ENCODE measurements around the gene HYAL4. TPM values are rescaled to one million over a fixed set of nuclear protein-coding genes. Genes with fewer than 3 reads are reported as not detected.
"Not testable (repeated sequence)": the region's sequence is repeated elsewhere in the genome, so short reads cannot be mapped to it uniquely, and the experiment has no call there.

Gene HYAL4
- total RNA-seq, 2 donors from 2014 or later: not detected

GRCh38 chr7:123823898-123824753 lies 20.8 kb upstream of the HYAL4 start:
- WGBS, 2 donors: 72 to 76% methylated on average over 3 of the region's 3 CpGs
- no peak overlapping the region for H3K27ac ChIP-seq
- H3K36me3 ChIP-seq (replicated peaks in 1 of 2; ENCODE audit: insufficient read depth in 1 of 2, low read depth in 2 of 2): no peaks in the 10 kb centered on the region
- peaks cover 8% of the 10 kb centered on the region for H3K4me1 ChIP-seq
- H3K4me3 ChIP-seq: no peak overlapping the region
- DNase-seq: no peak
- ATAC-seq: no peak
- intact Hi-C loops (cut with DNase I): no loop called here
- TF ChIP-seq CTCF (IDR thresholded peaks at IDR 0.05) (no peak), POLR2A (IDR thresholded peaks at IDR 0.05) (no peak)
- no peaks in the 10 kb centered on the region for H3K27me3 ChIP-seq
- H3K9me3 ChIP-seq: no peaks in the 10 kb centered on the region

GRCh38 chr7:123824754-123825067 lies 20.3 kb upstream of the HYAL4 start:
- Histone ChIP-seq H3K27ac (no peak overlapping the region), H3K4me1 (peaks cover 8% of the 10 kb centered on the region), H3K36me3 (replicated peaks in 1 of 2; ENCODE audit: insufficient read depth in 1 of 2, low read depth in 2 of 2) (no peaks in the 10 kb centered on the region), H3K9me3 (no peaks in the 10 kb centered on the region), H3K4me3 (no peak overlapping the region), H3K27me3 (no peaks in the 10 kb centered on the region)
- TF ChIP-seq POLR2A (IDR thresholded peaks at IDR 0.05): no peak
- TF ChIP-seq CTCF (IDR thresholded peaks at IDR 0.05): no peak
- DNase-seq: peak in 3 of 4 donors; percentile 24 to 52 (median 27)
- ATAC-seq: peak; percentile 77
- WGBS, 2 donors: 0 to 8% methylated on average over 1 of the region's 1 CpG
- intact Hi-C loops (cut with DNase I): no loop called here

GRCh38 chr7:123828805-123829204 lies 16.2 kb upstream of the HYAL4 start:
- intact Hi-C loops (cut with DNase I): no loop called here
- 46 to 63% methylated on average over 2 of the region's 2 CpGs for WGBS, 2 donors
- no peak for TF ChIP-seq CTCF (IDR thresholded peaks at IDR 0.05)
- no peak for TF ChIP-seq POLR2A (IDR thresholded peaks at IDR 0.05)
- no peak for ATAC-seq
- H3K27me3 ChIP-seq: no peaks in the 10 kb centered on the region
- peaks cover 8% of the 10 kb centered on the region for H3K4me1 ChIP-seq
- H3K36me3 ChIP-seq (replicated peaks in 1 of 2; ENCODE audit: insufficient read depth in 1 of 2, low read depth in 2 of 2): no peaks in the 10 kb centered on the region
- H3K27ac ChIP-seq: no peak overlapping the region
- H3K9me3 ChIP-seq: no peaks in the 10 kb centered on the region
- DNase-seq: no peak
- no peak overlapping the region for H3K4me3 ChIP-seq

- TF ChIP-seq CTCF (IDR thresholded peaks at IDR 0.05) (no peak), POLR2A (IDR thresholded peaks at IDR 0.05) (no peak)
- H3K9me3 ChIP-seq: no peaks in the 10 kb centered on the region
- DNase-seq (no peak), ATAC-seq (no peak)
- H3K27ac ChIP-seq: no peak overlapping the region
- WGBS, 2 donors: 85 to 92% methylated on average over 4 of the region's 4 CpGs
- no peak overlapping the region for H3K4me3 ChIP-seq
- H3K4me1 ChIP-seq: no peaks in the 10 kb centered on the region
- intact Hi-C loops (cut with DNase I): no loop called here
- no peaks in the 10 kb centered on the region for H3K36me3 ChIP-seq (replicated peaks in 1 of 2; ENCODE audit: insufficient read depth in 1 of 2, low read depth in 2 of 2)
- no peaks in the 10 kb centered on the region for H3K27me3 ChIP-seq
Observed at GRCh38 chr7:123836656-123837055, 8.3 kb upstream of the HYAL4 start.

- DNase-seq; H3K4me3 ChIP-seq; H3K4me1 ChIP-seq; H3K9me3 ChIP-seq; ATAC-seq; H3K27ac ChIP-seq; H3K27me3 ChIP-seq; H3K36me3 ChIP-seq (replicated peaks in 1 of 2; ENCODE audit: insufficient read depth in 1 of 2, low read depth in 2 of 2); intact Hi-C loops (cut with DNase I): not testable (repeated sequence)
- WGBS, 2 donors: 93 to 100% methylated on average over 2 of the region's 2 CpGs
Observed at GRCh38 chr7:123839106-123839505, 5.9 kb upstream of the HYAL4 start.

- intact Hi-C loops (cut with DNase I); H3K27me3 ChIP-seq; H3K9me3 ChIP-seq; H3K27ac ChIP-seq; DNase-seq; ATAC-seq; H3K4me1 ChIP-seq; H3K4me3 ChIP-seq; H3K36me3 ChIP-seq (replicated peaks in 1 of 2; ENCODE audit: insufficient read depth in 1 of 2, low read depth in 2 of 2): not testable (repeated sequence)
- 80 to 88% methylated on average over 7 of the region's 7 CpGs for WGBS, 2 donors
Observed at GRCh38 chr7:123844142-123844541, 827 bp upstream of the HYAL4 start.

Measured in body of pancreas (tissue), 4 donors.